GM21381 (cell line): ENCODE data around the gene EIF4E3.

ENCODE experiments used
- ATAC-seq: cut with Tn5 transposase; IDR thresholded peaks from one replicate; pipeline ENCODE4 v1.9.1; 2021; ENCODE audit warnings: mild to moderate bottlenecking, moderate library complexity; ENCODE audit not compliant: unreplicated experiment

The EIF4E3 gene

GRCh38 chr3:71692139-71692538 lies 33.1 kb downstream of the EIF4E3 start:
- no peak for ATAC-seq

DNA sequence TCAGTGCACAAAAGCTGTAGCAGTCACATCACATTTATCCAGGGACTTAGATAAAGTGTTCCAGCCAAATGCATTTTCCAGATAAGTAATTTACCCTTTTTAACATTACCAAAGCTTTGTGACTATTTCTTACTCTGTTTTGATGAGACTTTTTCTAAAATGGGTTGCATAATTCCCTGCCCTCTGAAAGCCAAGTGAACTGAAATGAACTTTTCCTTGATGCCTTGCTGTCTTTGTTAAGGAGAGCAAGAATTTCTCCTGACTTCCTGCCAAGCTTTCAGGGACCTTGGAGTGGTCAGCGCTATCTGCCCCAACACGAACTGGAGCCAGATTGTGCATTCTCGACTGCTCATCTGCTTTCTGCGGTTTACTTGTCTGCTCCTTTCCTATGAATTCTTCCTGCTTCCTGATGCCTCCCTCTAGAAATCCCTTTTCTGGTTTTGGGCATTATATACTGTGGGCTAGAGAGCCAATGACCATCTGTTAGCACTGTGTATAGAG lies 34.8 kb downstream of the EIF4E3 start:
- no peak for ATAC-seq

GRCh38 chr3:71689291-71689690 lies 35.9 kb downstream of the EIF4E3 start:
- no peak for ATAC-seq

DNA sequence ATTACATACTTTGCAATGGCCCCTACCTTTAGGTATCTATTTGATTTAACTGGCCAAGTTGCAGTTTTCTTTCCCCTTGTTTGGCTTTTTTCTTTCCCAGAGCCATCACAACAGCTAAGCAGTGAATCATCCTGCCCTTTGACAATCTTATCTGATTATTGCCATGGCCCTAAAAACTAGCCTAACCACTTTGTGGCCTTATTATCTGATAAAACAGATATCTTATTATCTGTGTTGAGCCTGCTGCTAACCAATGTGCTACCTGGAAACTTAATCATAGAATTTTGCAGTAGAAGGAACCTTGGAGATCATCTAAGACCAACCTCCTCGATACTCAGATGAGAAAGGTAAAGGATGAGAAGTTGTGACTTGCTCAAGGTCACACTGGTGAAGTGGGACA lies 37.1 kb downstream of the EIF4E3 start:
- no peak for ATAC-seq

- no peak for ATAC-seq
Measured at GRCh38 chr3:71685686-71686085, 39.5 kb downstream of the EIF4E3 start.

GRCh38 chr3:71684757-71685386 lies 40.3 kb downstream of the EIF4E3 start:
- ATAC-seq, result no peak

DNA sequence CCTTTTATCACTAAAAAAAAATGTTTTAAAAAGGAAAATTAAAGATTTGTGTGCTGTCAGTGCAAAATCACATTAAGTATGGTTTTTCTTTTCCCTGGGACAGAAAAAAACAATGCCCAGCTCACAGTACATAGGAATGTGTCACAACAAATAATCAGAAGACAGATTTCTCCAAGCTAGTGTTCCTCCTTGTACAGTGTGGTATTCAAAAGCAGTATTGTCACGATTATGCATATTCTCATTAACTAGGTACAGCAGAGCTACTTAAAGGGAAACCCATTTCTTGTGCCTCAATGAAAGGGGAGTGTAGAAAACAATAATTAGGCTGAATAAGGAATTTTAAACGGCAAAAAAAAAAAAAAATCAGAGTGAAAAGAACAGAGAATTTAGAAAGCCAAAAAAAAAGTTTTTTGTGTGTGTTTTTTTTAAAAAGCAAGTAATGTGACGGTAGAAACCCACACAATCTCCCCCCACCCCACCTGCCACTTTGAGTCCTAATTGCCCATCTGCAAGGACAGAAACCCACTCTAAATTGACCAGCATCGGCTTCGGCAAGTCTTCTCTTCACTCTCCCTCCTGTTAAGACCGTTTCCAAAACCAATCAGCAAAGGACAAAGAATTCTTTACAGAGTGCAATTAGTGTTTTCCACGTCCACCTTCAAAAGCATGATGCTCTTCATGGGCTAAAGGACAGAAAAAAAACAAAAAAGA lies 41.0 kb downstream of the EIF4E3 start:
- ATAC-seq, result no peak

DNA sequence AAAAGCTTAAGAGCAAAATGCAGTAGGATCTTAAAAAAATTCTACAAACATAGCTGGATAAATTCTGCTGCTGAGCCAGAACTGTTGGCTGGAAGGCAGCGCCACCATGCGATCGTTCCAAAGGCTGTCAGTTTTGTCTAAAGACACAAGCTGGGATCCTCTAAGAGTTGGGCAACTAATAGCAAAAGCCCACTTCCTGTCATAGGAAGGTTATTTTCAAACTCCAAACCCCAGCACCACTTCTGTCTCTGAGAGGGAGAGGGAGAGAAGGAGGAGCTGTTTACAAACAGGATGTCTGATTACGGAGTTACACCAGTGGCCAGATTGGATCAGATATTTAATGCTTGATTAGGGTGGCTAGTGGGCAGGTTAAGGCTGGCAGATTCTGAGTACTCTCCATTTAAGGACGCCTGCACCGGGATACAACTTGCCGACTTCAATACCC lies 44.0 kb downstream of the EIF4E3 start:
- no peak for ATAC-seq

DNA sequence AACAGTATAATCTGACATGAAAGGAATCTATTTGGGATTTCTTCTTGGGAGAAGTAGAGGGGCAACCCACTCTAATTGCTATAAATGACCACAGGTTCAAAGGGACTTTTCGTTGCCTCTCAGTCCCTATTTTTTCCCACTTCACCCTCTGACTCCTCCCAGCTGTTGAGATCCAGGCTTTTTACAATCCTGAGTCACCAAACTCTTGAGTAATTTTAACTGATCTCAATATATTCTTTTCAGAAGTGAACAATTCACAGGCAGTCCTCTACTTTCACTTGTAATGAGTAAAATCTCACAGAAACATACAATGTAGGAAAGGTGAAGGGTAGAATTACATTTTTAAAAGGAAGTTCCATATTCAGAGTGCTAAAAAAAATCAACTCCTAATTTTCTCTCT lies 44.6 kb downstream of the EIF4E3 start:
- ATAC-seq, result no peak

DNA sequence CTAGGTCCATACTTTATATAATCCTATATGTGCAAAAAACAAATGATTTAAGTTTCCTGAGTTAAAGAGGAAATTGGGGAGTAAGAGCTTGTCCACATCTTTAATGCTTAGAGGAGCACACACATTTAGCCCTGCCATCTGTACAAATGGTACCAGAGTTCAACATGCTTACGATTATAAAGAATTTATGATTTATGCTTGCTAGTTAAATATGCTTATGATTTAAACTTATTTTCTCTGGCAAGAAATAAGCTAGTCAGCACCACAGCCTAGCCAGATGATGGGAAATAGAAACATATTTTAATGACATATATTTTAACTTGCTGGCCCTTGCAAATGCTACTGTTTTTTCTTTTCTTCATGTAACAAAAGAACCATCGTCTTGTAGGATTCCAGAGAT lies 48.3 kb downstream of the EIF4E3 start:
- ATAC-seq, result no peak

DNA sequence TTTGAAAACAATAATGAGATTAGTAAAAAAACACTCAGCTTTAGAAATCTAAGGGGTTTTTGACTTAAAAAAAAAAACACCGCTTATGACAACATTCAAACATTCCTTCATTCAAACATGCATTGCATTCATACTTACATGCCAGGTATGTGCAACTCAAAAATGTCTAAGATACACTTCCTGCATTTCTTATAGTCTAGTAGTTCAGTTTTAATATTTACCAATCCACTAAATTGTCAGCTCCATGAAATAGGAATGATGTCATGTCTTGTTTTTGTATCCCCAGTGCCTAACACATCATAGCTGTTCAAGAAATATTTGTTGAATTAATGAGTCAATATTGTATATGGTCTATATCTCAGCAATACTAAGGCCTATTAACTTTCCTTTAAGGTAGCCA lies 51.7 kb downstream of the EIF4E3 start:
- ATAC-seq, result no peak

- ATAC-seq, result no peak
Measured at GRCh38 chr3:71672807-71673206, 52.4 kb downstream of the EIF4E3 start.

- ATAC-seq, result no peak
Measured at GRCh38 chr3:71672340-71672739, 52.9 kb downstream of the EIF4E3 start.

GRCh38 chr3:71671216-71671845 lies 53.9 kb downstream of the EIF4E3 start:
- ATAC-seq, result no peak

DNA sequence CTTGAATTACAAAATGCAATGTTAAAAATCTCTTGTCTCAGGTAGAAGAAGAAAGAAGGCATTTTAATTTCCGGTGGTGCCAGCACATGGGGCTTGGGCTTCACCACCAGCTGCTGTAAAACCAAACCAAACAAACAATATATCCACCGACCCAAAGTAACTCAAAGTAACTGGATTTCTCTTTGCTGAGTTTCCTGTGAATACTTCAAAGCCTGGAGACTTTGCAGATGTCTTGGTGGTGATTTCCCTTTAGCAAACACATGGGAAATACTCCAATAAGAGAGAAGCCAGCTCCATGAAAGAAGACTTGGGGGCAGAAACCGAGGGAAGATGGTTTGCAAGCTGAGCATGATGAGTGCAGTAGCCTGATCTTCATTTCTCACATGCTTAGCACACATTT lies 62.6 kb downstream of the EIF4E3 start:
- no peak for ATAC-seq

DNA sequence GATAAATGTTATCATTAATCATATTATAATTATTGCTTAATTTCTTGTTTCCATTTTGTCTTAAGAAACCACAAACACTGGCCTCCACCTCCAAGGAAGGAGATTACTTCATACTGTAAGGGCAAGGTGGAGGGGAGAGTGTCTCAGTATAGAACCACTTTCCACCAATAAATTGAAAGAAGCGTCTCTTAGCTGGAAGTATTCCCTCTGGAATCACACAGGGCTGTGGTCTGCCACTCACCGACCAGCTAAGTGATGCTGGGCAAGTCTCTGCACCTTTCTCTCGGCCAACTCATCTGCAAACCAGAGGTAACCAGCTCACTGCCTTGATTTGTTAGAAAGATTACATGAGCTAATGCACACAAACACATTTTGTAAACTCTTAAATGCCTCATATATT lies 63.1 kb downstream of the EIF4E3 start:
- no peak for ATAC-seq

- ATAC-seq, result no peak
Measured at GRCh38 chr3:71659864-71660591, 65.2 kb downstream of the EIF4E3 start.

DNA sequence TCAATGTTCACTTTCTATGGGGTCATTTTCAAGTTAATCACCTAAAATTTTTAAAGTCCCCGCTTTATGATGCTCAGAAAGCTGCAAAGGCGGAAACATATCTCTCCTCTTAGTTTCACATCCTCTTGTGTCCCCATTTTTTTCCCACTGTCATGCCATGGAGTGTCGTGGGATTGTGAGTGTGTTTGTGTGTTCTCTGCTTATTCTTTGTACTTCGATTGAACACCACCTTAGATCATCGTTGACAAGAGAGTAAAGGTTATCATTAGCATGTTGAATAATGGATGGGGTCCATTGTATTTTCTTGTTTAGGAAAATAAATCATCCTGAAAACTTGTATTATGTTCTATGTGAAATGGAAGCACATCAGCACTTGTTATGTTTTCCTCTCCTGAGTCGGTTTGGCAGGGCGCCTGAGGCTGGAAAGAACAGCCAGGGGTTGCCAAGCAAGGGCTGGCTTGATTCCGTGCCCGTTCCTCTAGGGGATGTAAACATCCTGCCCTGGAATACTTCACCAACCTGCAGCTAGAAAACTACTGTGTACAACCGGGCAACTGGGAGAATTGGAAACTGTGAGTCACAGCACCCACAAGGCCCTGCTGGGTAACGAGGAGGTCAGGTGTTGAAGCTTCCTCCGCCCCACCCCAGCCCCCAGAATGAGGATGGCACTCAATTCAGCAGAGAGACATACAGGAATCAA lies 67.2 kb downstream of the EIF4E3 start:
- no peak for ATAC-seq

DNA sequence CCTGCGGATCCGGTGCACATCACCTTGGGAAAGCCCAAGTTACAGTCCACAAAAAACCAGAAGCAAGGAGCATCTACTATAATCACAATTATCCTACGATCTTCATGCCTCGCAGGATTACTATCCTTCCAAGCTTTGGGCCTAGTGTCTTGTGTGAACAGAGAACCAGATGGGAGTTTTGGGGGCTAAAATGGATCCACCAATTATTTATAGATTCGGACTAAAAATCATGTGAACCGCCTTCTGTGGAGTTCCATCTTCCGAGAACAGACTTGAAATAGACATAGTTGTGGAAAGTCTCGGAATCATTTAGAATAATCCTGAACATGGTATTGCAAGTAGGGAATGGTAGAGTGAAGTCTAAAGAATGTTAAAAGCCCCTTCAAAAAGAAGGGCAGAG lies 70.1 kb downstream of the EIF4E3 start:
- no peak for ATAC-seq

GRCh38 chr3:71653414-71653807 lies 71.8 kb downstream of the EIF4E3 start:
- no peak for ATAC-seq
